K562 treated with DMSO at 1 percent for 24 hours (cell line): ENCODE data around the gene MTRFR. TPM values are rescaled to one million over a fixed set of nuclear protein-coding genes. Genes with fewer than 3 reads are reported as not detected.

Source experiments
- total RNA-seq: library from RNA; unstranded; fragments of 300-600 nt; gene quantifications from 2 replicates; pipeline ENCODE4 v1.2.3, GENCODE V29; 2022; ENCODE audit warnings: low read depth; ENCODE audit not compliant: insufficient read depth

MTRFR gene
- 26.4 and 32.3 TPM in 2 replicates for total RNA-seq

DNA sequence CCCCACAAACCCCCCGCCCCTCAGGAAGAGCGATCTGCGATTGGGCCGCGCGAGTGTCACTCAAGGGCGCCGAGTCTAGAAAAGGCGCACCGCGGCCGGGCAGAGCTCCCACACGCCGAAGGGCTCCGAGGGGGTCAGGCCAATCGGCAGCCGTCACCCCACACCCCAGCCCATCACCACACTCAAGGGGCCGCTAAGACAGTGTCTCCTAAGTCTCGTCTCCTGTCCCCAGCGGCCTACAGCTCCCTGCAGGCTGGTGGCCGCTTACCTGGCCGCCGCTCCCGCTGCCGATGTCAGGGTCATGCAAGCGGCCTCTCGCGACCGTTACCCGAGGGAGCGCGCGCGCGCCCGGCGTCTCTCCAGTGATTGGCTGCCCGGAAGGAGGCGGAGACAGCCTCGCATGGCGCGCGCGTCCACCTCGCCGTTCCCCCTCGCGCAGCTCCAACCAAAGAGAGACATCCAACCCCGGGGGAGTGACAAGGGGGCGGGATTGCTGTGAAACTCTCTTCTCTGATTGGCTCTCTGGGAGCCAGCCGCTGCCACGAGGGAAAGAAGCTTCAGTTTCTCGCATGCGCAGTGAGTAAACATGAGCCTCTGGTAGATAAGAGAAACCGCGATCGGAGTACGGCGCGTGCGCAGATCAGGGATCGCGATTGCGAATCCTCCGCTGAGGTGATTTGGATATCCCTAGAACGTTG, at the start of gene MTRFR, which contains the start of gene MPHOSPH9:
MTRFR (plus strand) TSS at position 630 of the 698 bp plus-strand sequence. CDS start 20,239 bp downstream, outside the sequence.
MPHOSPH9 (minus strand) TSS at position 335 of the 698 bp plus-strand sequence. CDS start 2,777 bp downstream, outside the sequence.

Other genes with a start within 250 kb of the MTRFR start
- 3.1 and 3.9 TPM in 2 replicates for gene PITPNM2, start 82.3 kb upstream of the MTRFR start, total RNA-seq
- gene MPHOSPH9, start 295 bp upstream of the MTRFR start, total RNA-seq, result 10.4 and 13.1 TPM in 2 replicates
- 45.5 and 51.7 TPM in 2 replicates for gene CDK2AP1, start 38.4 kb downstream of the MTRFR start, total RNA-seq
- 11.2 and 14.0 TPM in 2 replicates for gene SBNO1, start 131.4 kb downstream of the MTRFR start, total RNA-seq
- 74.3 and 89.5 TPM in 2 replicates for gene KMT5A, start 150.7 kb downstream of the MTRFR start, total RNA-seq
- gene RILPL2, start 203.2 kb downstream of the MTRFR start, total RNA-seq, result 6.2 and 6.3 TPM in 2 replicates
- 19.7 TPM in 2 replicates for gene SNRNP35, start 224.7 kb downstream of the MTRFR start, total RNA-seq